Activated T-helper 1 cell treated with Interleukin-2 at 50 U/mL for 16 hours (primary cell): ENCODE measurements around the gene BNIP3.
"Not testable (repeated sequence)": the region's sequence is repeated elsewhere in the genome, so short reads cannot be mapped to it uniquely, and the experiment has no call there.

Experiments
- DNase-seq: peaks from one replicate; pipeline ENCODE4 v3.0.0-alpha.2; 2020; ENCODE audit warnings: low read depth

Gene BNIP3

DNA sequence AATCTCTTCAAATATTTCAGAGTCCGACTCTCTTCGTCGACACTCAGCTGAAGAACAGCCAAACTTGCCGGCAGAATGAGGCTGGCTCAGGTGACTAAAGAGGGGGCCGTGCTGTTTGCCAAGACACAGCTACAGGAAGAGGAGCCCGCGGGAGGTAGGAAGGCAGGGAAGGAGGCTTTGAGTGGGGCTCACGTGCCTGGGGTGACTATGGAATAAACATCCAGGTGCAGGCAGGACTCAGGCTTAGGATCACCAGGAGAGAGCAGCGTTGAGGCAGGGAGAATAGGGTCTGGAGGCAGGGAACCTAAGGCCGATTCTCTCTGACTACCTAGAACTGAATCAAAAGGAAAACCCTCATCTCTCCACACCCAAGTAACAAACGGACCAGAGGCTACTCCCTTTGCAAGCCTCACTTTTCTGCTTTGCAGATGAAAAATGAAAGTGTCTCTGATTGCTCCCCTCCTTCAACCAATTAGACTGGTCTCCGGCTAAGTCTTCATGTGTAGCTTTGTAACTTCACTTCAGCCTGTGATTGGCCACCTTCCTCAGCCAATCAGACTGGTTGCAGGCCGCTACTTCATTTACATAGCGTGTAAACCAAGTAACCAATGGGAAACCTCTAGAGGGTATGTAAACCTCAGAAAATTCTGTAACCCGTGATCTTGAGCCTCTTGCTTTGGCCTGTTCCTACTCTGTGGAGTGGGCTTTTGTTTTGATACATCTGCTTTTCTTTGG, 19.7 kb upstream of the BNIP3 start:
- DNase-seq = no peak

DNA sequence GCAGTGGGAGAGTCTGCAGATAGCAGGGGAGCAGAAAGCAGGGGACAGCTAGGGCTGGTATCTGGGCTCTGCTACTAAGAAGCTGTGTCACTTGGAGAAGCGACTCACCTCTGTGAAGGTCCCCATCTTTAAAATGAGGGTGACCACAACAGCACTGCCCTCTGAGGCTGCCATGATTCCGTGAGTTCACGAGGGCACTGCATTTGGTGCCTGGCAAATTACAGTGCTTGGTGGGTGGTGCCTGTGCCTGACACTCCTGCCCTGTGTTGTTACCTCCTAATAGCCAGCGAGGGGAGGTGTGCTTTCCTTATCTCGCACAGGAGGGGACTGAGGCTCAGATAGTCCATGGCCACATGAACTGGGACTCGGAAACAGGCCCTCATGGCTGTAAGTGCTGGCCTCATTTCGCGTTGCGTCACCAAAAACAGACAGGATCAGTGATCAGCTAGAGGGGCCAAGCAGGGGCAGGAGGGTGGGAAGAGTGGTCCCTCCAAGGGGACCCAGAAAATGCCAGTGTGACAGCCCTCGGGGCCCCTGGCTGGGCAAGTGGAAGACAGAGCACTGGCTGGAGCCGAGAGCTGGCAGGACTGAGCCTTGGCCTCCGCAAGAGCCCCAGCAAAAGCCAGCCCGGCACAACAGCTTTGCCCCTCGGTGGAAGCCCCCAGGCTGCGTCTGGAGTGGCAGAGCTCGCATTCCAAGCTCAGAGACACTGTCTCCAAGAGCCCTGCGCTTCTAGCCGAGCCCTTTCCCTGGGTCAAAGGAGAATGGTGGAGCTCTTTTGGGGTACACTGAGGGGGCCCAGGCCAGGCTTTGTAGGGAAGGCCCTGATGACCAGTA, 17.3 kb upstream of the BNIP3 start:
- DNase-seq = no peak

DNA sequence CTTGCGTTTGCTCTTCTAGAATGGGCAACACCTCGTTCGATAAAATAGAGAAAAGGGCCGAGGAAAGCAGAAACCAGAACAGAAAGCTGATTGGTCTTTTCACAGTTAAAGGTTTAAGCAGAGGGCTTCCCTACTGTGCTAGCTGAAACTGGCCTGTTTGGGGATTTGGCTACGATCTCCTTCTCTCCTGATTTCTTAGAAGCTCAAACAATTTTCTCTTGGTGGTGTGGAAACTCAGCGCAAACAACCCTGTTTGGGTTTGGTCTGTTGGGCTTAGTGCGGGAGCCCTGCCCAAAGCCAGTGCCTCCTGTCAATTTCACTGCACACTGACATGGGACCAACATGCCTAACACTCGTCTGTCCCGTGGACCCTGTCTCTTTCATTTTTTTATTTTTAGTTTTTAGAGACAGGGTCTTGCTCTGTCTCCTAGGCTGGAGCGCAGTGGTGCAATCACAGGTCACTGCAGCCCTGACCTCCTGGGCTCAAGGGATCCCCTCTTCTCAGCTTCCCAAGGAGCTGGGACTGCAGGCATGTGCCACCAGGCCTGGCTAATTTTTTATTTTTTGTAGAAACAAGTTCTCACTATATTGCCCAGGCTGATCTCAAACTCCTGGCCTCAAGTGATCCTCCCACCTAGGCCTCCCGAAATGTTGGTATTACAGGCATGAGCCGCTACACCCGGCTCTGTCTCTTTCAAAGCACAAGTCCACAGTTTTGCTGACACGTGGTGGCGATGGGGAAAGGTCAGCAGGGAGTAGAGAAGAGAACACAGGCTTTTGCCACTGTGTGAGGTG, 16.5 kb upstream of the BNIP3 start:
- DNase-seq = no peak

DNA sequence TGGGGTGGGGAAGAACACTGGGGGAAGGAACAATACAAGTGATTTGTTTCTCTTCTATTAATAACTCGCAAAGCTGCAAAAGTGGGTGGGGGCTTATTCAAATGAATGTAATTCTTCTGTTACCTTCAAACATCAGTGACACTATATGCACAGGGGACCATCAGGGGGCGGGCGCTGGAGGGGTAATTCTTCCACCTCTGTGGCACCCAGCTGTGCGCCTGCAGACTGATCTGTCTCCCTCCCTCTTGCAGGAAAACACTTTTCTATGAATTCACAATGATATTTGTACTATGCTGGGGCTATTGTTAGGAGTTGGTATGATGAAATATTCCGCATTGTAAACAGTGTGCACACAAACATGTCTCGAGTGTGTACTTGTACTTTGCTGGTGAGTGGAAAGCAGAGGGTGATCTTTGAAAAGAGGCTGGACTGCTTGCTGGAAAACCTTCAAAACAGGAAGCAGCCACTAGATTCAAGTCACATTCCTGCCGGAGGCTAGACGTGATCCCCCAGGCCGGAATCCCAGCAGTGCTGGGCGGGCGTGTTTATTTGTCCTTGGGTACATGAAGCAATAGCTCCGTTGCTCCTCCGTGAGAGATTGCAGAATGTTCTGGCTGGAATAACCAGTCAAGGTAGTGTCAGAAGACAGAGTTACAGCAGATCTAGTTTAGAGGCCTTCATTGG, 15.8 kb upstream of the BNIP3 start:
- DNase-seq = no peak

DNA sequence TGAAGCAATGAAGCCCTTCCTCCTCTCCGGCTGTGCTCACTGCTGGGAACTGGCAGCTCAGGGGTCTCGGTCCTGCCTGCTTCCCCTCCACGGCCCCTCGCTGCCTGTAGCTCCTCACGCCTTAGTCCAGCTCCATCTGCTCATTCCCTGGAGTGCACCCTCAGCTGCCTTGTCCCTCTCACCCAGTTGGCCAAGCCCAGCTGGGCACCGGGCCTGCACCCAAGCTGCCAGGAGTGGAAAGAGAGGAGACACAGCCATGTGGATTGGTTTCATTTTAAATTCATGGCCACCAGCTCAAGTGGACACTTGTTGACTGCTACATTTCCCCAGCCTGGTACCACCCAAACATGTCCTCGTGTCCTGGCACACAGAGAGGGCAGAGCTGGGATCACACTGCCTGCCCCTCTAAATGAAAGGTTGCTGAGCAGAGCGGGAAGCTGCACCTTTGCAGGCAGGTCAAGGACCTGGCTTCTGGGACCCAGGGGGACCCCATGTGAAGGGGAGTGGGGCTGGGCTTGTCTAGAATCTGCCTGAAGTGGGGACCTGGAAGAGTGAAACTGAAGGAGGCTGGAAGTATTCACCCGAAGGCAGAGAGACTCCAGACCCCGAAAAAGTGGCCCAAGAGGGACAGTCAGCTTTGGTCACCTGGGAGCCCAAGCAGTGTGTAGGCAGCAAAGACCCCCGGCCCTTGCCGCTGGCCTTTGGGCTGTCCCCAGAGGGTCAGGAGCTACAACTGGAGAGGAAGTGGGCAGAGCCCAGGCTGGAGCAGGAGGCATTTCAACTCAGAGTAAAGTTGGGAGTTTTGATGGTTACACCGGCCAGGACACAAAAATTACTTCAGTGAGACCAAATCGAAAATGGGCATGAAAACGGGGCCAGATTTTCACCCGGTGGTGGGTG, 15.0 kb upstream of the BNIP3 start:
- DNase-seq = no peak

DNA sequence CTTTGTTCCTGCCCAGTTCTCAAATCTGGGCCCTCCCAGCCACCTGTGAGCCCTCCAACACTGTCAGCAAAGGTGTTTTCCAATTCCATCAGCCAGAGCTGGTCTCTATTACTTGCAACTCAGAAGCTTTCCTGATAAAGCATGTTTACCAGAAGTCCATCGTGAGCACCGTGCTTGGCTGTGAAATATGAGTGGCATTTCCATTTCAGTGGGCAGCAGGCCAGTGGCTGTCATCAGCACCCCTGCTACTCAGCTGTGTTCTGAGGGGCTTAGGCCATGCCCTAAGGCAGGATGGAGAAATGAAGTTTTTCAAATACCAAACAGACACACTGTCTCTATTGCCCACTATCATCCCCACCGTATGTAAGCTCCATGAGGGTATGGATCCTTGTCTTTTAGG, 12.7 kb upstream of the BNIP3 start:
- no peak for DNase-seq

DNA sequence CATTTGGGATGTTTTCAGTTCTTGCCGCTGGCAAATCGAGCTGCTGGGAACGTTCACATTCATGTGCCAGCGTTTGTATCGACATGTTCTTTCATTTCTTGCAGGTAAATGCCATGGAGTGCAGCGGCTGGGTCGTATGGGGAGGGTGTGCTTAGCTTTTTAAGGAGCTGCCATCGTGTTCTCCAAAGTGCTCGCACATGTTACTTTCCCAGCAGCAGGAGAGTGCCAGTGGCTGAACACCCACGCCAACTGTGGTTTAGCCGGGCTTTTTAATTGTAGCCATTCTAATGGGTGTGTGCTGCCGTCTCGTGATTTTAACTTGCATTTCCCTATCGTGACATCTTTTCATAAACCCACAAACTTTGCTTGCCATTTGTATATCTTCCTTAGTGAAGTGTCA, 11.6 kb upstream of the BNIP3 start:
- no peak for DNase-seq

DNA sequence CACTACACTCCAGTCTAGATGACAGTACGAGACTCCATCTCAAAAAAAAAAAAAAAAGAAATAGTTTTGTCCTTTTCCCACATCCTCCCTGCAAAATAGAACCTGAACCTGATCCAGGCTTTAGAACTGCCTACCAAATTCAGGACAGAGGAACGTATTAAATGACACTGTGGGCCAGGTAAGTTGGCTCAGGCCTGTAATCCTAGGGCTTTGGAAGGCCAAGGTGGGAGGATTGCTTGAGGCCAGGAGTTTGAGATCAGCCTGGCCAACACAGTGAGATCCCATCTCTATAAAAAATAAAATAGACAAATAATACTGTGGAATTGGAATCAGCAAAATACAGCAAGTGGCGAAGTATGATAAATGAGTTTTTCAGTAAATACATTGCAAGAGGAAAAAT, 10.0 kb upstream of the BNIP3 start:
- DNase-seq = no peak

DNA sequence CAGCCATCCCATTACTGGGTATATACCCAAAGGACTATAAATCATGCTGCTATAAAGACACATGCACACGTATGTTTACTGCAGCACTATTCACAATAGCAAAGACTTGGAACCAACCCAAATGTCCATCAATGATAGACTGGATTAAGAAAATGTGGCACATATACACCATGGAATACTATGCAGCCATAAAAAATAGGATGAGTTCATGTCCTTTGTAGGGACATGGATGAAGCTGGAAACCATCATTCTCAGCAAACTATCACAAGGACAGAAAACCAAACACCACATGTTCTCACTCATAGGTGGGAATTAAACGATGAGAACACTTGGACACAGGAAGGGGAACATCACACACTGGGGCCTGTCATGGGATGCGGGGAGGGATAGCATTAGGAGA, 6.1 kb upstream of the BNIP3 start:
- not testable (repeated sequence) for DNase-seq

DNA sequence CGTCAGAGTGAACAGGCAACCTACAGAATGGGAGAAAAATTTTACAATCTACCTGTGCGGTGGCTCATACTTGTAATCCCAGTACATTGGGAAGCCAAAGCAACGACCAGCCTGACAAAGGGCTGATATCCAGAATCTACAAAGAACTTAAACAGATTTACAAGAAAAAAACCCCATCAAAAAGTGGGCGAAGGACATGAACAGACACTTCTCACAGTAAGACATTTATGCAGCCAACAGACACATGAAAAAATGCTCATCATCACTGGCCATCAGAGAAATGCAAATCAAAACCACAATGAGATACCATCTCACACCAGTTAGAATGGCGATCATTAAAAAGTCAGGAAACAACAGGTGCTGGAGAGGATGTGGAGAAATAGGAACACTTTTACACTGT, 5.6 kb upstream of the BNIP3 start:
- not testable (repeated sequence) for DNase-seq

DNA sequence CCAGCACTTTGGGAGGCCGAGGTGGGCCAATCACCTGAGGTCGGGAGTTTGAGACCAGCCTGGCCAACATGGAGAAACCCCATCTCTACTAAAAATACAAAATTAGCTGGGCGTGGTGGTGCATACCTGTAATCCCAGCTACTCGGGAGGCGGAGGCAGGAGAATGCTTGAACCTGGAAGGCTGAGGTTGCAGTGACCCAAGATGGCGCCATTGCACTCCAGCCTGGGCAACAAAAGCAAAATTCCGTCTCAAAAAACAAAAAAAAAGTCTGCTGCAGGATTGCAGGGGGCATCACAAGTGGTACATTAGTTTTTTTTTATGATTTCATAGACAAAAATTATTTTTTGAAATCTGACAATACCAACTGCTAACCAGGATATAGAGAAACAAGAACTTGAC, 5.1 kb upstream of the BNIP3 start:
- not testable (repeated sequence) for DNase-seq

DNA sequence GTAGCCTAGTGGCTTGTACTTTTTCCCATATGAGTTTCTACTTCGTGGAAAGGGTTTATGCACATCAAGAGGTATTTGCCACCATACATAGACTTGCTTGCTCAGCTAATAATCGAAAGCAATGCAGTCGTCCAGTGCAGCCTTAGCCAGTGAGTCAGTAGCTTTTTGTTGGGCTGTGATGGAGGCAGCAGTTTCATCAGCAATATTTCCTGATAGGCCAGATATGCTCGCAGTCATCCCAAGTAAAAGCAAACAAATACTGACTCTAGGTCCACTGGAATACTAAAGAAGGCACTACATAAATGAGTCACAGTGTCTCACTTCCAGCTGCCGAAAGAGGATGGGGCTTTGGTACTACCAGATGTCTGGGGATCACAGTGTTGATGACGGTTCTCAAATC, 2.1 kb upstream of the BNIP3 start:
- DNase-seq = no peak

DNA sequence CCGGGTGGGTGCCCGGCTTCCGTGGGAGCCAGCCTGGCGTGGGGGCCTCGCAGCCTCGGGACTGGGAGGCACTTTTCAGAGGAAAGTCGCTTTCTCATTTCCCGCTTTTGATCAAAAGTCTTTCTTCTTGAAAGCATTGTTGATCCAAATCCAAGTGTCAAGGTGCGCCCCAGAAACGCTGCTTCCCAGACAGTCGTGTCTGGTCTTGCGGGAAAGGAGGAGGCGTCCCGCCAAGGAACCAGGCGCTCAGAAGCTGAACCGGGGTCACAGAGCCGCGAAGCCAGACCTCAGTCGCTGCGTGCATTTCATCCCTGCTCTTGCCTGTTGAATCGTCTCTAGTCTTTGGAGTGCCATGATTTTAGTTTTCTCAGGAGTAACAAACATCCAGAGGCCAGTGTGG, 1.1 kb upstream of the BNIP3 start:
- DNase-seq = no peak

DNA sequence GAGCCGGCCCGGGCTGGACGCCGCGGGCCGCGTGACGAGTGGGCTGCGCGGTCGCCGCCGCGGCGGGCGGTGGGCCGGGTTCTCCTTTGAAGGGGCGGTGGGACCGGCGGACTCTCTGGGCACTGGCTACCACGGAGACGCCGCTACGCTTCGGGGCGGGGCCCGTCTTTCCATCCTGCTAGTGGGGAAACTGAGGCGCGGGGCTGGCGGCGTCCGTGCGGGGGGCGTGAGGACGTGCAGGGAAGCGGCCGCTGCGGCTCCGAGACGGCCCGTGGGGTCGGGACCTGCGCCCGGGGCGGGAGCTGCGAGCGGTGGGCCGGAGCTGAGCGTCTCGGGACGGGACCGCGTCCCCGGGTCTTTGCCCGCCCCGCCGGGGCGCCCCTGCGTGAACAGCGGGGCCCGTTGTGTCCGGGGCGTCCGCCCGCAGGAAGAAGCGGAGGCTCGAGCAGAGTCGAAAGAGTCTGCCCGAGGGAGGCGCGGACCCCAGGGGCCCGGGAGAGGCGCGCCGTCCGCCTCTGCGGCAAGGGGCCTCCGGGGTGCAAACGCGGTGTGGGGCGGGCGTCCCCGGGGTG, 548 bp upstream of the BNIP3 start:
- DNase-seq = no peak

DNA sequence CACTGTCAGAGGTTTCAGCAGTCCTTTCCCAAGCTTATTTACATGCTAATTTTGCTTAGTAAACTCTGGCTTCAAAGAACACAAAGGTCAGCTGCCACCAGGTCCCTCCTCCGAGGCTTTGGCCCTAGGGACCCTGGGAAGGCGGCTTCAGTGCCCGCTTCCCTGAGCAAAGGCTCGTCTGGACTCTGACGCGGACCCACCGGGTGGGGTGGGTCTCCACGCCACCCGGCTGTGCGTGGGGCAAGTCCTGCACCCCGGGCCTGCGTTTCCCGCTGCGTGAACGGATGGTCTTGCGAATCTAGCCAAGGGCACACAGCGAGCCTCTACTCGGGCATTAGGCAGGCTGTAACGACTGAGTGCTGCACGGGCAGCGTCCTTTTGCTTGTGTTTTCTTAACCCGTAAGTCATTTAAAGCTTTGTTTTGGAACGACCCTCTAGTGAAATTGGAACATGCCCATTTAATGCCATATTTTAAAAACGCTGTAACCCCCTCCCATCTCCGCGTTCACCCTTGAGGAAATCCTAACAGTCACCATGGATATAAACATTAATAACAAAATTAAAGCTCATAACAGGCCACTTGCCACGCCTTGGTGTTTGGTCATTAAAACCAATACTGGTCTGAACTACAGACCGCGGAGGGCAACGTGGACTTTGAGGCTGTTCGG, 828 bp downstream of the BNIP3 start:
- DNase-seq = no peak

DNA sequence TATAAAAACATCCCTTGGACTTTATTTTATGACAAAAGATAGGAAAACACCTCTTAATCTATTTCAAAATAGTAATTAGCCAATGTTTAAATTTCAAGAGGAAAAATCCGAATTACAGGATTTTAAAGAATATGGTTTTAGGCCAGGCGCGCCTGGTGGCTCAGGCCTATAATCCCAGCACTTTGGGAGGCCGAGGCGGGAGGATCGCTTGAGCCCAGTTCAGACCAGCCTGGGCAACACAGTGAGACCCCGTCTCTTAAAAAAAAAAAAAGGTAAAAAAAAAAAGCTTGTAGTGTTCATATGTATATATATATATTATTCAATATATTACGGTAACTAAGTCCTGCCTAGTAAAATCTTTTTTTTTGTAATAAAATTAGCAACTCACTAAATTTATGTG, 1.4 kb downstream of the BNIP3 start:
- DNase-seq = no peak

DNA sequence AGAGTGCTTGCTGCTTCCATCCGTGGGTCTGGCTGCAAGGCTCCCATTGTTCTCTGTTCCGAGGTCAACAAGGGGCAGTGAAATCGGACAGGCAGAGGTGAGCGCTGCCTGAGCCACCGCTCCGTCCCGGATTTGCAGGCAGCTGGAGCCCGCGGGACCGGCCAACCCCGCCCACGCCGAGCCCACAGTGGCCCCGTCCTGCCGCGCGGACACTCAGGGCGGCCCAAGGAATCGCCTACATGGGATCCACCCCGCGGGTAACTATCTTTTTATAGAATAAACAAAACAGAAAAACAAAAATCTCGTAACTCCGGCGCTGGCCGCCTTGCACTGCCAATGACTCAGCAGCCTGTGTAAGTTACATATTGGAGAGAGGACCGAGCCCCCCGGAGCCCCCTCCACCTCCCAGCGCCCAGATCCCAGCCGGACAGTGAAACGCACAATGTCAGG, 1.9 kb downstream of the BNIP3 start:
- no peak for DNase-seq

DNA sequence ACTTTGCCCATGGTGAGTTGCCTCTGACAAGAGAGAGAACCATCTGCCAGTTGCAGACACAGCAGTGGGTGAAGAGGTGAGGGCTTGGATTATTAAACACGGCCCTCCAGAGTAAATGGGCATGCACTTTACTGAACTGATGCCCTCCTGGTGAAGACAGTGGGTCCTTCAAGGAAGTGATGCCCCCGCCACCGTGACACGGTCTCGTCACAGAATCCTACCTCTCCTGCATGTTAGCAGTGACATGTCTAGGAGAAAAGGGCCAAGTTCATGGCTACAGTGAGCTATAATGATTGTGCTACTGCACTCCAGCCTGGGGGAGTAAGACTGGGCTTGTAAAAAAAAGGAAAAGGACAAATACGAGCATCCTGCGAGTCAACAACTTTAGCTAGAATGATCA, 2.4 kb downstream of the BNIP3 start:
- no peak for DNase-seq

DNA sequence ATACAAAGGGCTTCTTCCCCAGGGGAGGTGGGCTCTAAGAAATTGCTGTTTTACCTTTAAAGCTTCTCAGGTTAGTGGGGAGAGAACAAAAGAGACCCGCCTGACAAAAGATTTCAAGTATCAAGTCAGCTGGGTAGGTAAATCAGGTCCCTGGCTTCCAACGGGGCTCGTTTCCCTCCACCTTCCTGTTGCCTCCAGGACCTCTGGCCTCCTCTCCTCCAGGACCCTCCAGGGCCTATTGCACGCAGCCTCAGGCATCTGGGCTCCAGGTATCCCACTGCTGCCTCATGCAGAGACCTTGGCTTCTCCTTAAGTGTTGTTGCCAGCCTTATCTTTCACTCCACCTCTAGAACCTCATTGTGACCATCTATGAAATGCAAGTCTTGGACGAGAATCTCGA, 2.9 kb downstream of the BNIP3 start:
- DNase-seq = no peak

DNA sequence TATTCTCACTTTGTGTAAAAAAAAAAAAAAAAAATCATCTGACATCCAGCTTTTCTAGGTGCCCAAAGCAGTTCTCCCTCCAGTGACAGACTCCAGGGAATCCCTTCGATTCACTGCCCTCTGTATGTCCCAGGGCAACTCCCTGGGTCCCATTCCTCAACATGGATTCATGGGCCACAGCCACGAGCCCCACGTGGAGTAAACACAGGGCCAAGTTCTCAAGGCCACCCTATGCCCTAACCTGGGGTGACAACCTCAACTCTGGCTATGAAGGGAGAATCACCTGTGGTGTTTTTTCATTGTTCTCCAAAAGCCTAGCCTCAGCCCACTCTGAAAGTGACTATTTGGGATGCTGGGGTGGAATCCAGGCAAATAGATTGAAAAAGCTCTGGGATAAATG, 3.4 kb downstream of the BNIP3 start:
- DNase-seq = no peak
